SK-N-SH (cell line): ENCODE data around the gene FOXA2. TPM values are rescaled to one million over a fixed set of nuclear protein-coding genes. Genes with fewer than 3 reads are reported as not detected.

Source experiments
- CTCF ChIA-PET: fragments of 300-600, 350-600 bp; formaldehyde crosslinking; extraction: SDS; loops from one replicate; lab custom pipeline; 2021; lab: Yijun Ruan, JAX
- POLR2A ChIA-PET: fragments of 350-600 bp; sonication (Branson Sonifier 250); formaldehyde crosslinking; extraction: SDS; loops from one replicate; lab custom pipeline; 2020; ENCODE audit warnings: antibody characterized with exemption, inconsistent platforms; lab: Yijun Ruan, JAX
- DNase-seq: peaks from one replicate; pipeline ENCODE4 v3.0.0; 2012
- H2AFZ ChIP-seq: fragments of 200-600 bp; sonication (generic); 2 replicates; pipeline ENCODE4 v1.8.1; 2016; ENCODE audit warnings: antibody characterized with exemption, mild to moderate bottlenecking, low read depth
- H3F3A ChIP-seq: fragments of 200-600 bp; sonication (generic); replicated peaks from 2 replicates; pipeline ENCODE3; 2016; ENCODE audit warnings: antibody characterized with exemption, mild to moderate bottlenecking; ENCODE audit not compliant: insufficient read depth
- H3K27ac ChIP-seq, 2 experiments: fragments of 200-500 bp in 1 of 2; fragments of 200-600 bp in 1 of 2; sonication (Bioruptor generic) in 1 of 2; sonication (generic), shearing (Covaris generic) in 1 of 2; 2 replicates each; pipeline versions ENCODE4 v1.5.1 to v1.6.1; 2014 to 2016; ENCODE audit warnings: low read depth in 2 of 2, inconsistent platforms in 1 of 2, low read length in 1 of 2, mild to moderate bottlenecking in 1 of 2, mixed read lengths in 1 of 2
- H3K27me3 ChIP-seq: fragments of 200-600 bp; sonication (generic), shearing (Covaris generic); 2 replicates; pipeline ENCODE4 v1.6.1; 2016; ENCODE audit warnings: mixed run types; ENCODE audit not compliant: insufficient read depth
- H3K36me3 ChIP-seq, 2 experiments: fragments of 200-500 bp in 1 of 2; fragments of 200-600 bp in 1 of 2; sonication (Bioruptor generic) in 1 of 2; sonication (generic) in 1 of 2; replicated peaks in 1 of 2; 2 replicates each; pipeline versions ENCODE3 to v1.5.1; 2014 to 2016; ENCODE audit warnings: low read length in 1 of 2, mild to moderate bottlenecking in 1 of 2; ENCODE audit not compliant: insufficient read depth in 2 of 2, control insufficient read depth in 1 of 2
- H3K4me1 ChIP-seq, 2 experiments: fragments of 200-500 bp in 1 of 2; fragments of 200-600 bp in 1 of 2; sonication (Bioruptor generic) in 1 of 2; sonication (generic), shearing (Covaris generic) in 1 of 2; 2 replicates each; pipeline versions ENCODE4 v1.5.1 to v1.6.1; 2014 to 2016; ENCODE audit warnings: low read depth in 1 of 2, low read length in 1 of 2, mixed run types in 1 of 2; ENCODE audit not compliant: insufficient read depth in 2 of 2, control insufficient read depth in 1 of 2
- H3K4me2 ChIP-seq: fragments of 200-600 bp; sonication (generic), shearing (Covaris generic); 2 replicates; pipeline ENCODE4 v1.6.1; 2017; ENCODE audit warnings: mixed run types
- H3K4me3 ChIP-seq, 2 experiments: fragments of 200-500 bp in 1 of 2; fragments of 200-600 bp in 1 of 2; sonication (Bioruptor generic) in 1 of 2; sonication (generic), shearing (Covaris generic) in 1 of 2; 2 replicates each; pipeline versions ENCODE4 v1.5.1 to v1.8.1; 2014 to 2016; ENCODE audit warnings: low read depth in 2 of 2, inconsistent platforms in 1 of 2, low read length in 1 of 2, mild to moderate bottlenecking in 1 of 2, mixed read lengths in 1 of 2, moderate library complexity in 1 of 2
- H3K79me2 ChIP-seq: fragments of 200-600 bp; sonication (generic); 2 replicates; pipeline ENCODE4 v1.8.1; 2017; ENCODE audit warnings: mild to moderate bottlenecking; ENCODE audit not compliant: insufficient read depth
- H3K9ac ChIP-seq: fragments of 200-600 bp; sonication (generic); 2 replicates; pipeline ENCODE4 v1.6.1; 2017; ENCODE audit warnings: mixed run types
- H3K9me2 ChIP-seq: fragments of 200-600 bp; sonication (generic); 2 replicates; pipeline ENCODE4 v1.6.1; 2017; ENCODE audit warnings: mixed run types
- H3K9me3 ChIP-seq: fragments of 200-600 bp; sonication (generic); 2 replicates; pipeline ENCODE4 v1.6.1; 2017; ENCODE audit warnings: mixed run types, mild to moderate bottlenecking, moderate library complexity
- H4K20me1 ChIP-seq: fragments of 200-600 bp; sonication (generic); 2 replicates; pipeline ENCODE4 v1.6.1; 2017; ENCODE audit warnings: mild to moderate bottlenecking, mixed run types; ENCODE audit not compliant: insufficient read depth
- EZH2phosphoT487 ChIP-seq: fragments of 200-600 bp; sonication (generic); IDR thresholded peaks from 2 replicates; pipeline ENCODE4 v1.6.1; 2017; ENCODE audit warnings: low read depth, mixed run types, mild to moderate bottlenecking, antibody characterized with exemption, moderate library complexity, borderline replicate concordance
- FOXJ3 ChIP-seq: sonication (generic); formaldehyde crosslinking; IDR thresholded peaks from 2 replicates; pipeline ENCODE4 v1.5.1; 2020; ENCODE audit warnings: mild to moderate bottlenecking, missing genetic modification reagents
- FOXM1 ChIP-seq: IDR thresholded peaks from 2 replicates; pipeline ENCODE4 v1.4.0; 2012; ENCODE audit warnings: low read depth, mild to moderate bottlenecking
- GABPA ChIP-seq: IDR thresholded peaks from 2 replicates; pipeline ENCODE4 v1.4.0; 2012; ENCODE audit warnings: low read depth, mild to moderate bottlenecking
- GATA2 ChIP-seq: sonication (generic); formaldehyde crosslinking; IDR thresholded peaks from 2 replicates; pipeline ENCODE4 v1.5.0; 2020; ENCODE audit warnings: mild to moderate bottlenecking, missing genetic modification reagents
- JUND ChIP-seq: IDR thresholded peaks from 2 replicates; pipeline ENCODE4 v1.4.0; 2012
- MEF2A ChIP-seq: IDR thresholded peaks from 2 replicates; pipeline ENCODE4 v1.4.0; 2012; ENCODE audit warnings: low read depth, borderline replicate concordance
- POLR2AphosphoS5 ChIP-seq: IDR thresholded peaks from 2 replicates; pipeline ENCODE4 v1.6.1; 2012; ENCODE audit warnings: low read depth, low read length
- RCOR1 ChIP-seq: fragments of 150-350 bp; IDR thresholded peaks from 2 replicates; pipeline ENCODE4 v1.6.1; 2017; ENCODE audit warnings: antibody characterized with exemption, low read length
- SMC3 ChIP-seq: IDR thresholded peaks from 2 replicates; pipeline ENCODE4 v1.6.1; 2012; ENCODE audit warnings: low read depth, low read length, improper control_type of control experiment
- TAF1 ChIP-seq: IDR thresholded peaks from 2 replicates; pipeline ENCODE4 v1.6.1; 2012; ENCODE audit warnings: low read depth, mild to moderate bottlenecking, low read length, moderate library complexity, borderline replicate concordance
- WGBS: methylation state at CpG from one replicate; pipeline ENCODE4 v1.1.6; 2017; ENCODE audit warnings: low lambda C conversion rate; 5-methylcytosine and 5-hydroxymethylcytosine counted together
- polyA plus RNA-seq, 3 experiments: library from polyadenylated mRNA; depleted of rRNA; stranded (reverse); fragments of >200 nt; gene quantifications; 2 replicates each; pipeline ENCODE4 v1.2.3, GENCODE V29; 2012
- TF ChIP-seq, protein P1 (sequence below): IDR thresholded peaks from 2 replicates; pipeline ENCODE4 v1.4.0; 2012; ENCODE audit warnings: low read depth, borderline replicate concordance
- TF ChIP-seq, protein P2 (sequence below): fragments of 200-600 bp; sonication (generic); IDR thresholded peaks from 2 replicates; pipeline ENCODE4 v1.6.1; 2017; ENCODE audit warnings: antibody characterized with exemption, mild to moderate bottlenecking, moderate library complexity

Gene FOXA2
- polyA plus RNA-seq, 1 of the 3 experiments (the other 2 are of a cell fraction): not detected

DNA sequence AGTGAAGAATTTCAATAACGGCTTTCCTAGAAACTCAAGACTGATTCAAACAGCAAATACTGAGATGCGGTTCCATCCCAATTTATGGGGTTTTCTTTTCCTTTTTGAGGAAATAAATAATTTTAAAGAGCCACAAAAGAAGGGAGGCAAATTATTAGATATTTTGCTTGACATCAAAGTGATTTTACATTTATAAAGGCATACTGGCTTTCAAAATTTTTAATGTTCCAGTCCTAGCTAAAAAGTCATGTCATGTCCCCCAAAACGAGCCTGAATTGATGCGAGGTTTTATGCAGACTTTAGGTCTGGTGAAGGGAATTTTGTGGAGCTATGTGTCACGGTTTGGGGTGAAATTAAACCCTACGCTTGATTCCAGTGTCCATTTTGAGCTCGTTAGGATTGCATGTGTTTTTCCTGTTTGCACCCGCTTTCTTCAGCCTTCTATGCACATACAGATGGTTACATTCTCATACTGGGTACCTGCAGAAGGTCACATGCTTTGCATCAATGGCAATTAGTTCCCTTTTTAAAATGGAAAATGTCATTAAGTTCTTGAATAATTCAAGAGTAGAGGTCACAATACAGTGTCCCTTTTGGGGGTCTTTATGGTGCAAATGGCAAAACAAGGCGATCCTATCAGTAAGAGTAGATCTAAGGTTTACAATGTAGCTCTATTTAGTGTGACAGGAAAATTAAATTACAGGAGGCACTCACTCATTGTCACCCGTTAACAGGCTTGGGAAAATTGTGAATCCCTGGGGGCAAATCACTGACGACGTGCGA, 17.3 kb downstream of the FOXA2 start:
- no peak overlapping the region for H2AFZ ChIP-seq
- H3K4me3 ChIP-seq: no peak overlapping the region
- H4K20me1 ChIP-seq: no peaks in the 10 kb centered on the region
- no peaks in the 10 kb centered on the region for H3F3A ChIP-seq
- TF ChIP-seq POLR2AphosphoS5: no peak
- H3K9ac ChIP-seq: no peak overlapping the region
- H3K27me3 ChIP-seq: peaks cover 59% of the 10 kb centered on the region
- H3K9me3 ChIP-seq: no peaks in the 10 kb centered on the region
- no peaks in the 10 kb centered on the region for H3K4me1 ChIP-seq
- DNase-seq: no peak
- 21% methylated on average over 13 of the region's 13 CpGs for WGBS
- H3K4me2 ChIP-seq: no peak overlapping the region
- CTCF ChIA-PET: interaction anchor here (1.3 kb wide), 1 partner anchor 19 kb away, joined by 4 read pairs; no protein-coding TSS in a partner anchor
- POLR2A ChIA-PET: no interaction called here
- no peaks in the 10 kb centered on the region for H3K79me2 ChIP-seq
- H3K9me2 ChIP-seq: no peaks in the 10 kb centered on the region
- no peak overlapping the region for H3K27ac ChIP-seq
- no peaks in the 10 kb centered on the region for H3K36me3 ChIP-seq

DNA sequence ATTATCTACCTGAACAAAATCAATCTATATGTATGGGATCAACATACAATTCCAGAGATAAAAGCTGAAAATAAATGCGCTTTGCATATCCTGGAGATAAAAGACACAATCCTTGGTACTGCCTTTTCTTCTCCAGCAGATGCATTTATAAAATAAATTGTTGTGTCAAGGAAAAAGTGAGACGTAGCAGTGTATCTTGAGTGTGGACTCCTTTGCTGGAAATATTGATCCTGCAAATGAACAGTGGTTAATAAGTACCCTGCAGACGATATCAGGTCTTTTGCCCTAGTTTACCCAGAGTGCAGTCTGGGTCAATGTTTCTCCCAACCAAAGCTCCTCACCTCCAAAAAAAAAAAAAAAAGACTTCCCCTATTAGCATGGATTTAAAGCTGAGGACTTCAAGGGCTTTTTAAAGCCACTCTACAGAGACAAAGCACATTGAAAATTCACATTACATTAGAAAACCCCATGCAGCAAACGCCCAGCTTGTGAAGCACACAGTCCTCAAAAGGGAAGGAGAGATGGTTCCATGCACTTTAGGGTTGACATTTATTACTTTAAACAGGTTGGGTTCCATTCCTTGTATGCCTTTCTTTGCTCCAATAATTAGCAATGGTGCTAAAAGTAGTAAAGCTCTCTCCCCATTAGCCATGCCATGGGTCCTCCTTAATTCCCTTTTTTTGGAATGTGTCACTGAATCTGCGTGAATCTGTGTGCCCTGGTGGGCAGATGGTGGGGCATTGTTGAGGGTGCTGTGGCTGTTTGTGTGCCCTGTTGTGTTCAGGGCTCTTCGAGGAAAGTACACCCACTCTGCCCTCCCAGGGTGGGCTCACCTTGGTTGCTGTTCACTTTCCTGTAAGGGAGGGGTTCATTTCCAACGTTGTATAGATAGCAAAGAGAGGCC, 21.1 kb downstream of the FOXA2 start:
- DNase-seq: no peak
- no peak overlapping the region for H3K4me2 ChIP-seq
- no peak overlapping the region for H3K27ac ChIP-seq
- no peak overlapping the region for H3K9ac ChIP-seq
- no peaks in the 10 kb centered on the region for H3K36me3 ChIP-seq
- H3K79me2 ChIP-seq: no peaks in the 10 kb centered on the region
- 10% methylated on average over 7 of the region's 7 CpGs for WGBS
- peaks cover 44% of the 10 kb centered on the region for H3K27me3 ChIP-seq
- no peak overlapping the region for H2AFZ ChIP-seq
- H3K9me2 ChIP-seq: no peaks in the 10 kb centered on the region
- H3K4me3 ChIP-seq: no peak overlapping the region
- H3F3A ChIP-seq: no peaks in the 10 kb centered on the region
- CTCF ChIA-PET: interaction anchor here (1.1 kb wide), 1 partner anchor 435 kb away, joined by 3 read pairs; no protein-coding TSS in a partner anchor
- POLR2A ChIA-PET: no interaction called here
- TF ChIP-seq GATA2 (CRISPR knock-in tag): no peak
- no peak for TF ChIP-seq EZH2phosphoT487
- TF ChIP-seq GABPA: no peak
- no peak for TF ChIP-seq SMC3
- no peak for TF ChIP-seq FOXJ3
- no peak for TF ChIP-seq JUND
- no peak for TF ChIP-seq TAF1
- no peaks in the 10 kb centered on the region for H4K20me1 ChIP-seq
- no peaks in the 10 kb centered on the region for H3K9me3 ChIP-seq
- no peaks in the 10 kb centered on the region for H3K4me1 ChIP-seq

DNA sequence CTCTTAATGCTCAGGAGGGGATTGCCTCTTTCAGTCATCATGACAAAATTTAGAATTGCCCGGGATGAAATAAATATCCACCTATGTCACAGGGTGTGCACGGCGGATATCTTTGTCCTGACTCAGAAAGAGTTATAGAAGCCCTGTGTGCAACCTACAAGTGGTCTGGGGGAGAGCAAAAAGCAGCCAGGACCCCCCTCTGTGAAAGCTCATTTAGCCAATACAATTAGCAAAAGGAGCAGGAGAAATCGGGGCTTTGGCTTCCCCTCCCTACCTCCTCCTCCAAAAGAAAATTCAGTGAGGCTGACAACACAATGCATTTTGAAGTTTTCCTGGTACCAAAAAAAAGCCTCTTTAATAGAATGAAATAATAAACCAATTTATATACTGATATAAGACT, 21.8 kb downstream of the FOXA2 start:
- Histone ChIP-seq H3K9me2 (no peaks in the 10 kb centered on the region), H3K4me2 (no peak overlapping the region), H3K9ac (no peak overlapping the region), H3F3A (no peaks in the 10 kb centered on the region), H3K79me2 (no peaks in the 10 kb centered on the region), H3K4me1 (no peaks in the 10 kb centered on the region), H3K27ac (no peak overlapping the region), H3K9me3 (no peaks in the 10 kb centered on the region), H2AFZ (no peak overlapping the region), H4K20me1 (no peaks in the 10 kb centered on the region), H3K4me3 (no peak overlapping the region), H3K27me3 (peaks cover 42% of the 10 kb centered on the region), H3K36me3 (no peaks in the 10 kb centered on the region)
- DNase-seq: no peak
- TF ChIP-seq RCOR1 (no peak), FOXM1 (no peak), MEF2A (no peak)
- TF ChIP-seq, protein P1, sequence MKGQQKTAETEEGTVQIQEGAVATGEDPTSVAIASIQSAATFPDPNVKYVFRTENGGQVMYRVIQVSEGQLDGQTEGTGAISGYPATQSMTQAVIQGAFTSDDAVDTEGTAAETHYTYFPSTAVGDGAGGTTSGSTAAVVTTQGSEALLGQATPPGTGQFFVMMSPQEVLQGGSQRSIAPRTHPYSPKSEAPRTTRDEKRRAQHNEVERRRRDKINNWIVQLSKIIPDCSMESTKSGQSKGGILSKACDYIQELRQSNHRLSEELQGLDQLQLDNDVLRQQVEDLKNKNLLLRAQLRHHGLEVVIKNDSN: no peak
- TF ChIP-seq, protein P2, sequence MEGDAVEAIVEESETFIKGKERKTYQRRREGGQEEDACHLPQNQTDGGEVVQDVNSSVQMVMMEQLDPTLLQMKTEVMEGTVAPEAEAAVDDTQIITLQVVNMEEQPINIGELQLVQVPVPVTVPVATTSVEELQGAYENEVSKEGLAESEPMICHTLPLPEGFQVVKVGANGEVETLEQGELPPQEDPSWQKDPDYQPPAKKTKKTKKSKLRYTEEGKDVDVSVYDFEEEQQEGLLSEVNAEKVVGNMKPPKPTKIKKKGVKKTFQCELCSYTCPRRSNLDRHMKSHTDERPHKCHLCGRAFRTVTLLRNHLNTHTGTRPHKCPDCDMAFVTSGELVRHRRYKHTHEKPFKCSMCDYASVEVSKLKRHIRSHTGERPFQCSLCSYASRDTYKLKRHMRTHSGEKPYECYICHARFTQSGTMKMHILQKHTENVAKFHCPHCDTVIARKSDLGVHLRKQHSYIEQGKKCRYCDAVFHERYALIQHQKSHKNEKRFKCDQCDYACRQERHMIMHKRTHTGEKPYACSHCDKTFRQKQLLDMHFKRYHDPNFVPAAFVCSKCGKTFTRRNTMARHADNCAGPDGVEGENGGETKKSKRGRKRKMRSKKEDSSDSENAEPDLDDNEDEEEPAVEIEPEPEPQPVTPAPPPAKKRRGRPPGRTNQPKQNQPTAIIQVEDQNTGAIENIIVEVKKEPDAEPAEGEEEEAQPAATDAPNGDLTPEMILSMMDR: no peak
- 11% methylated on average over 4 of the region's 4 CpGs for WGBS
- ChIA-PET POLR2A (no interaction called here), CTCF (no interaction called here)
